OCI-LY7 (cell line): ENCODE measurements around the gene MAMLD1. TPM values are rescaled to one million over a fixed set of nuclear protein-coding genes. Genes with fewer than 3 reads are reported as not detected.

Experiments
- BruUV-seq: library from RNA; stranded (reverse); fragments of 400-500 nt; replicated peaks from 2 replicates; lab custom pipeline; 2021; lab: Mats Ljungman, UMichigan
- CTCF ChIA-PET: fragments of 300-600 bp; sonication (Branson Sonifier 250); formaldehyde crosslinking; loops from one replicate; lab custom pipeline; 2022; ENCODE audit warnings: antibody characterized with exemption; ENCODE audit not compliant: unreplicated experiment; lab: Charles Lee
- POLR2A ChIA-PET: fragments of 300-600 bp; sonication (Branson Sonifier 250); formaldehyde crosslinking; loops from one replicate; lab custom pipeline; 2022; ENCODE audit warnings: antibody characterized with exemption; lab: Charles Lee
- DNase-seq: peaks from one replicate; pipeline ENCODE4 v3.0.0-alpha.2; 2015; ENCODE audit warnings: low spot score
- H2AFZ ChIP-seq: fragments of 200-600 bp; sonication (generic), shearing (Covaris generic); 2 replicates; pipeline ENCODE4 v1.6.1; 2014; ENCODE audit warnings: mild to moderate bottlenecking, antibody characterized with exemption, low read length, moderate library complexity
- H3K27ac ChIP-seq: fragments of 200-600 bp; sonication (generic); 2 replicates; pipeline ENCODE4 v1.5.1; 2014; ENCODE audit warnings: mixed run types, low read depth, mild to moderate bottlenecking, moderate library complexity, low read length, inconsistent platforms; ENCODE audit not compliant: poor library complexity, severe bottlenecking
- H3K36me3 ChIP-seq: fragments of 200-600 bp; sonication (generic); 2 replicates; pipeline ENCODE4 v1.6.1; 2014; ENCODE audit warnings: mild to moderate bottlenecking, antibody characterized with exemption, low read length, moderate library complexity, mixed read lengths; ENCODE audit not compliant: insufficient read depth
- H3K4me1 ChIP-seq: fragments of 200-600 bp; sonication (generic); 2 replicates; pipeline ENCODE4 v1.5.1; 2014; ENCODE audit warnings: mild to moderate bottlenecking, low read length; ENCODE audit not compliant: insufficient read depth, poor library complexity, severe bottlenecking
- H3K4me2 ChIP-seq: fragments of 200-600 bp; sonication (generic); 2 replicates; pipeline ENCODE4 v1.6.1; 2014; ENCODE audit warnings: mild to moderate bottlenecking, low read length
- H3K4me3 ChIP-seq: fragments of 200-600 bp; sonication (generic); 2 replicates; pipeline ENCODE4 v1.5.1; 2014; ENCODE audit warnings: mild to moderate bottlenecking, low read depth, low read length; ENCODE audit not compliant: poor library complexity, severe bottlenecking
- H3K79me2 ChIP-seq: fragments of 200-600 bp; sonication (generic); 2 replicates; pipeline ENCODE4 v1.6.1; 2016; ENCODE audit warnings: low read depth, mild to moderate bottlenecking, low read length, moderate library complexity, mixed read lengths; ENCODE audit not compliant: insufficient read depth
- H3K9me2 ChIP-seq: fragments of 200-600 bp; sonication (generic); 2 replicates; pipeline ENCODE4 v1.6.1; 2016; ENCODE audit warnings: mild to moderate bottlenecking, low read length, mixed read lengths; ENCODE audit not compliant: insufficient read depth
- H3K9me3 ChIP-seq: fragments of 200-600 bp; sonication (generic); 2 replicates; pipeline ENCODE4 v1.6.1; 2014; ENCODE audit warnings: mild to moderate bottlenecking, mixed run types, low read length, mixed read lengths
- H4K20me1 ChIP-seq: fragments of 200-600 bp; sonication (generic); 2 replicates; pipeline ENCODE4 v1.6.1; 2014; ENCODE audit warnings: mild to moderate bottlenecking, antibody characterized with exemption, low read length, moderate library complexity, mixed read lengths; ENCODE audit not compliant: insufficient read depth
- EZH2phosphoT487 ChIP-seq: fragments of 200-600 bp; sonication (generic); IDR thresholded peaks from 2 replicates; pipeline ENCODE4 v1.6.1; 2018; ENCODE audit warnings: low read depth, borderline replicate concordance, mild to moderate bottlenecking, mixed run types, antibody characterized with exemption, low read length, moderate library complexity, mixed read lengths
- intact Hi-C: fragments of 100-400 bp; cut with micrococcal nuclease; formaldehyde crosslinking; loops from one replicate; pipeline ENCODE4 v1.10.0; 2022; ENCODE audit not compliant: unreplicated experiment
- total RNA-seq, 2 experiments: library from RNA; depleted of rRNA in 1 of 2; stranded (reverse); fragments of >200 nt in 1 of 2; shearing (Covaris generic) in 1 of 2; gene quantifications; 2 replicates each; pipeline ENCODE4 v1.2.3, GENCODE V29; 2014 to 2022
- TF ChIP-seq, protein P1 (sequence below): fragments of 200-600 bp; sonication (generic); conservative IDR thresholded peaks from 2 replicates; pipeline ENCODE4 v1.5.1; 2014; ENCODE audit warnings: mild to moderate bottlenecking, antibody characterized with exemption, low read length, moderate library complexity, mixed read lengths

MAMLD1 gene
- total RNA-seq, 2 experiments from 2014 or later: not detected

DNA sequence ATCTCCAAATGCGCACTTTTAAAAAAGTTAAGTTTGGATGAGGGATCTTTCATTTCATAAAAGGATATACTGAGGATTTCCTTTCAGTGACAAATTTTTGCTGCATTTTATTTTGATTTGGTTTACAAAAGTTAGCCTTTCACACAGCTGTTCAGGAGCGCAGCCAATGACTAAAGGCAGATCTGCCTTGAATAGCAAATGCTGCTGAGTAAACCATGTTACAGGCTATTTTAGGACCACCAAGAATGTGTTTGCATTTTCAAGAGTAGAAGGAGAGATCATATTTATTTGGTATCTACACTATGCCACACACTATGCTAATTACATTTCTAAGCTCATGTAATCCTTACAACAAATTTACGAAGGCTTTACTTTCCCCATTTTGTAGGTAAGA lies 92.1 kb downstream of the MAMLD1 start:
- TF ChIP-seq EZH2phosphoT487: no peak
- TF ChIP-seq, protein P1, sequence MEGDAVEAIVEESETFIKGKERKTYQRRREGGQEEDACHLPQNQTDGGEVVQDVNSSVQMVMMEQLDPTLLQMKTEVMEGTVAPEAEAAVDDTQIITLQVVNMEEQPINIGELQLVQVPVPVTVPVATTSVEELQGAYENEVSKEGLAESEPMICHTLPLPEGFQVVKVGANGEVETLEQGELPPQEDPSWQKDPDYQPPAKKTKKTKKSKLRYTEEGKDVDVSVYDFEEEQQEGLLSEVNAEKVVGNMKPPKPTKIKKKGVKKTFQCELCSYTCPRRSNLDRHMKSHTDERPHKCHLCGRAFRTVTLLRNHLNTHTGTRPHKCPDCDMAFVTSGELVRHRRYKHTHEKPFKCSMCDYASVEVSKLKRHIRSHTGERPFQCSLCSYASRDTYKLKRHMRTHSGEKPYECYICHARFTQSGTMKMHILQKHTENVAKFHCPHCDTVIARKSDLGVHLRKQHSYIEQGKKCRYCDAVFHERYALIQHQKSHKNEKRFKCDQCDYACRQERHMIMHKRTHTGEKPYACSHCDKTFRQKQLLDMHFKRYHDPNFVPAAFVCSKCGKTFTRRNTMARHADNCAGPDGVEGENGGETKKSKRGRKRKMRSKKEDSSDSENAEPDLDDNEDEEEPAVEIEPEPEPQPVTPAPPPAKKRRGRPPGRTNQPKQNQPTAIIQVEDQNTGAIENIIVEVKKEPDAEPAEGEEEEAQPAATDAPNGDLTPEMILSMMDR: no peak
- intact Hi-C loops: no loop called here
- no peaks in the 10 kb centered on the region for H4K20me1 ChIP-seq
- no peak for DNase-seq
- ChIA-PET CTCF (no interaction called here), POLR2A (no interaction called here)
- no peak overlapping the region for H3K4me2 ChIP-seq
- H3K9me2 ChIP-seq: no peaks in the 10 kb centered on the region
- no peak overlapping the region for H3K27ac ChIP-seq
- no peaks in the 10 kb centered on the region for H3K9me3 ChIP-seq
- H2AFZ ChIP-seq: no peak overlapping the region
- H3K4me1 ChIP-seq: no peaks in the 10 kb centered on the region
- H3K4me3 ChIP-seq: no peak overlapping the region
- BruUV-seq: no TSS peak
- H3K36me3 ChIP-seq: no peaks in the 10 kb centered on the region
- no peaks in the 10 kb centered on the region for H3K79me2 ChIP-seq

DNA sequence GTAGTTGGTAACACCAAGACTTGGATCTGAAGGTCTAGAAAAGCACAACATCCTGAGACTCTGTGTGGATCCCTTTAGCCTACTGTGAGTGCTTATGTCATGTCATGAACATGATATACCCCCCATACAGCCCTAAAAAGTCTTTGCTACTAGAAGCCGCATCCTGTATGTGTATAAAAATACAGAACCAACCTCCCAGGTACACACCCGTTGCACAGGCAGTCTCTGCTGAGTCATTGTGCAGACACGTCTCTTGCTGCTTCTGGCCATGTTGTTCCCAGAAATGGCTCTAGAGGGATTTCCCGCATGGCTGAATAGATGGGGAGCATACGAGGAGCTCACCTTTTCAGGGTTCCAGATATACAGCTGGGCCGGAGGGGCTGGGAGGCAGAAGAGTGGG lies 93.3 kb downstream of the MAMLD1 start:
- no peaks in the 10 kb centered on the region for H3K79me2 ChIP-seq
- H3K4me3 ChIP-seq: no peak overlapping the region
- no peaks in the 10 kb centered on the region for H3K36me3 ChIP-seq
- H4K20me1 ChIP-seq: no peaks in the 10 kb centered on the region
- DNase-seq: no peak
- intact Hi-C loops: no loop called here
- no peaks in the 10 kb centered on the region for H3K9me2 ChIP-seq
- H3K9me3 ChIP-seq: no peaks in the 10 kb centered on the region
- no TSS peak for BruUV-seq
- no peak overlapping the region for H3K4me2 ChIP-seq
- H3K27ac ChIP-seq: no peak overlapping the region
- CTCF ChIA-PET: no interaction called here
- TF ChIP-seq, protein P1: no peak
- TF ChIP-seq EZH2phosphoT487: no peak
- no peaks in the 10 kb centered on the region for H3K4me1 ChIP-seq
- H2AFZ ChIP-seq: no peak overlapping the region
- POLR2A ChIA-PET: interaction anchor here (0.9 kb wide), 1 partner anchor 10 kb away, joined by 3 read pairs; no protein-coding TSS in a partner anchor

DNA sequence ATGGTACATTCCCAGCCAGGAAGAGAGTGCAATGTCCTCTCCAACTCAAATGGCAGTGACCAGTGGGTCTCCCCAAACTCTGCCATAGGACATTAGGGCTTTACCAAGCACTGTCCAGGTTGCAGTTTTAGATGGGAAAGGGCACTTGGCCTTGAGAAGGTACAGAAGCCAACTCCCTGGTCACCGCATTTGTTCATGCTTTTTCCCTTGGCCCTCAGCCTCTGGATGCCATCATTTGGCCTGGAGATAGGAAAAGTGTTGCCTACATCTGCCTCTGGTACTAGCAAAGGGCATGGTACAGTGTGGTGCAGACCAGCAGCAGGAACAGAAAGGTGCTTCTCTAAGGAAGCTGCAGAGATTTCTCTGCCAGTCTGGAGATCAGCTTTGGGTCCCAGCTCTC lies 93.8 kb downstream of the MAMLD1 start:
- CTCF ChIA-PET: no interaction called here
- TF ChIP-seq EZH2phosphoT487: no peak
- TF ChIP-seq, protein P1: no peak
- Histone ChIP-seq H3K9me2 (no peaks in the 10 kb centered on the region), H3K9me3 (no peaks in the 10 kb centered on the region), H4K20me1 (no peaks in the 10 kb centered on the region), H3K79me2 (no peaks in the 10 kb centered on the region), H2AFZ (no peak overlapping the region), H3K27ac (no peak overlapping the region), H3K4me1 (no peaks in the 10 kb centered on the region), H3K36me3 (no peaks in the 10 kb centered on the region), H3K4me2 (no peak overlapping the region), H3K4me3 (no peak overlapping the region)
- DNase-seq: no peak
- intact Hi-C loops: no loop called here
- POLR2A ChIA-PET: interaction anchor here (0.9 kb wide), 1 partner anchor 9 kb away, joined by 3 read pairs; no protein-coding TSS in a partner anchor
- no TSS peak for BruUV-seq
